ENCODE results near the gene GLIPR1L1.

- TF ChIP-seq CTCF (conservative IDR thresholded peaks at IDR 0.05 in 1 of 2, IDR thresholded peaks at IDR 0.05 in 1 of 2; ENCODE audit: low read depth in 1 of 2, low read length in 2 of 2) (no peak), EZH2 (IDR thresholded peaks at IDR 0.05; ENCODE audit: low read length, missing control alignments) (no peak)
Observed at GRCh38 chr12:75341873-75342272, 7.4 kb downstream of the GLIPR1L1 start.
